GM13977 (cell line): Measurements from ENCODE around the gene ANAPC4.

Source experiments
- DNase-seq: peaks from one replicate; pipeline ENCODE4 v3.0.0; 2012; ENCODE audit warnings: low spot score
- CTCF ChIP-seq: IDR thresholded peaks from 2 replicates; pipeline ENCODE4 v1.5.1; 2012; ENCODE audit warnings: mild to moderate bottlenecking, control low read depth; ENCODE audit not compliant: insufficient read depth; ENCODE audit errors: extremely low read depth, missing control alignments
- in situ Hi-C: fragments of 300-500 bp; cut with MboI; formaldehyde crosslinking; loops from one replicate; pipeline ENCODE4 v1.12.0; 2022; ENCODE audit warnings: low sequenced_read_pairs, low pct_unique_long_range_greater_than_20kb, mixed read lengths, inconsistent platforms; ENCODE audit not compliant: unreplicated experiment

Gene ANAPC4

GRCh38 chr4:25449270-25449669 is 72.2 kb downstream of the ANAPC4 start:
- no peak for DNase-seq
- no peak for TF ChIP-seq CTCF
- in situ Hi-C loops = loop anchor here (25.0 kb wide), 1 partner anchor 313 kb away; no protein-coding TSS in a partner anchor

DNA sequence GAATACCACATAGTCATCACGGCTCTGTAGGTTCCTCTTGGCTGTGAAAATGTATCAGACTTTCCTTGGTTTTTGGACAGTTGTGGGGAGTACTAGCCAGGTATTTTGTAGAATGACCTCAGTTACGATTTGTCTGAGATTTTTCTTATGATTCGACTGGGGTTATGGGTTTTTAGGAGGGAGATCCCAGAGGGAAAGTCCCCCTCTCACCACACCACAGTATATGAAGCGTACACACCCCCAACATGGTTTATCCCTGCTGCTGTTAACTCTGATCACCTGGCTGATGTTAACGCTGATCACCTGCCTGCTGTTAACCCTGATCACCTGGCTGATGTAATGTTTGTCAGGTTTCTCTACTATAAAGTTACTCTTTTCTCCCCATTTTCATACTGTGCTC is 72.6 kb downstream of the ANAPC4 start:
- TF ChIP-seq CTCF = no peak
- in situ Hi-C loops = loop anchor here (25.0 kb wide), 1 partner anchor 313 kb away; no protein-coding TSS in a partner anchor
- peak; percentile 35 for DNase-seq

GRCh38 chr4:25450491-25450901 is 73.4 kb downstream of the ANAPC4 start:
- no peak for DNase-seq
- in situ Hi-C loops = no loop called here
- TF ChIP-seq CTCF = no peak

DNA sequence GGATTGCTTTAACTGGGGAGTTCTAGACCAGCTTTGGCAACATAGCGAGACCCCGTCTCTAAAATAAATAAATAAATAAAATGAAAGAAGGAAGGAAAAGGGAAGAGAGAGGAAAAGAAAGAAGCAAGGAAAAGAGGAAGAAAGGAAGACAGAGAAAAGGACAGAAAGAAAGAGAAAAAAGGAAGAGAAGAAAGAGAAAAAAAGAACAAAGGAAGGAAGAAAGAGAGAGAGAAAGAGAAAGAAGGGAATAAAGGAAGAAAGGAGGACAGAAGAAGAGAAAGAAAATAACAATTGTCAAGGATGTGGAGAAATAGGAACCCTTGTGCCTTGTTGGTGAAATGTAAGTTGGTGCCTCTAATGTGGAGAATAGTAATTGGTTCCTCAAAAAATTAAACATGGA is 74.6 kb downstream of the ANAPC4 start:
- in situ Hi-C loops = no loop called here
- DNase-seq = no peak
- TF ChIP-seq CTCF = no peak

- in situ Hi-C loops = no loop called here
- no peak for DNase-seq
- TF ChIP-seq CTCF = no peak
These were observed 75.0 kb downstream of the ANAPC4 start for GRCh38 chr4:25452081-25452480.

GRCh38 chr4:25454476-25454875 is 77.4 kb downstream of the ANAPC4 start:
- in situ Hi-C loops = no loop called here
- TF ChIP-seq CTCF = no peak
- DNase-seq = no peak
